H1 (cell line): ENCODE results near the gene SZT2. TPM values are rescaled to one million over a fixed set of nuclear protein-coding genes. Genes with fewer than 3 reads are reported as not detected.

Experiments used
- CBX8 ChIP-seq: fragments of 300-800, 300-1000 bp; sonication (generic); IDR thresholded peaks from 2 replicates; pipeline ENCODE4 v1.7.1; 2016; ENCODE audit warnings: low read depth, low read length, borderline replicate concordance
- CHD2 ChIP-seq: IDR thresholded peaks from 2 replicates; pipeline ENCODE4 v1.6.1; 2012; ENCODE audit warnings: low read length, improper control_type of control experiment
- HDAC6 ChIP-seq: IDR thresholded peaks from one replicate; pipeline ENCODE4 v1.7.1; 2012; ENCODE audit warnings: low read depth, mild to moderate bottlenecking, inconsistent platforms, low read length, moderate library complexity
- KDM5A ChIP-seq: fragments of 200-600 bp; IDR thresholded peaks from 2 replicates; pipeline ENCODE4 v1.7.1; 2012; ENCODE audit warnings: mild to moderate bottlenecking, low read length, inconsistent platforms, mixed read lengths
- MAX ChIP-seq: IDR thresholded peaks from 2 replicates; pipeline ENCODE4 v1.6.1; 2012; ENCODE audit warnings: inconsistent platforms
- NRF1 ChIP-seq: IDR thresholded peaks from 2 replicates; pipeline ENCODE4 v1.6.1; 2011; ENCODE audit warnings: mild to moderate bottlenecking, low read depth, low read length, improper control_type of control experiment
- POU5F1 ChIP-seq: IDR thresholded peaks from 2 replicates; pipeline ENCODE4 v1.6.1; 2011; ENCODE audit warnings: low read depth, mild to moderate bottlenecking, low read length, moderate library complexity
- SIX5 ChIP-seq: IDR thresholded peaks from 2 replicates; pipeline ENCODE4 v1.6.1; 2011; ENCODE audit warnings: mild to moderate bottlenecking, low read depth, low read length
- SP4 ChIP-seq: IDR thresholded peaks from 2 replicates; pipeline ENCODE4 v1.6.1; 2012; ENCODE audit warnings: low read length, inconsistent platforms
- polyA plus RNA-seq, 7 experiments: library from polyadenylated mRNA; depleted of rRNA in 3 of 7; stranded (reverse) in 5 of 7; unstranded in 2 of 7; fragments of >200 nt in 5 of 7; fragments of 200-250 nt in 2 of 7; gene quantifications; 1 replicate in 5 of 7; 2 replicates in 1 of 7; 4 replicates in 1 of 7; pipeline versions ENCODE4 v1.2.1 to v1.2.3, GENCODE V29; 2011 to 2013; ENCODE audit warnings: missing spikeins in 2 of 7, mixed read lengths in 2 of 7
- total RNA-seq: library from RNA; stranded (reverse); fragmentation: NEBNext Ultra II Directional; extraction: Animal tissue kit (Norgen Biotek cat#: 25700); gene quantifications from 2 replicates; pipeline ENCODE4 v1.2.1, GENCODE V29; 2021
- TF ChIP-seq, protein P1 (sequence below): fragments of 300-600 bp; sonication (generic); IDR thresholded peaks from 2 replicates; pipeline ENCODE4 v1.7.1; 2012; ENCODE audit warnings: low read length, moderate library complexity, mild to moderate bottlenecking, inconsistent platforms; ENCODE audit not compliant: insufficient replicate concordance

The SZT2 gene
- total and polyA plus RNA-seq, 2 of the 8 experiments (the other 6 are each of a cell fraction or from before 2014, with no cell fraction given): 4.7 to 12.9 TPM

DNA sequence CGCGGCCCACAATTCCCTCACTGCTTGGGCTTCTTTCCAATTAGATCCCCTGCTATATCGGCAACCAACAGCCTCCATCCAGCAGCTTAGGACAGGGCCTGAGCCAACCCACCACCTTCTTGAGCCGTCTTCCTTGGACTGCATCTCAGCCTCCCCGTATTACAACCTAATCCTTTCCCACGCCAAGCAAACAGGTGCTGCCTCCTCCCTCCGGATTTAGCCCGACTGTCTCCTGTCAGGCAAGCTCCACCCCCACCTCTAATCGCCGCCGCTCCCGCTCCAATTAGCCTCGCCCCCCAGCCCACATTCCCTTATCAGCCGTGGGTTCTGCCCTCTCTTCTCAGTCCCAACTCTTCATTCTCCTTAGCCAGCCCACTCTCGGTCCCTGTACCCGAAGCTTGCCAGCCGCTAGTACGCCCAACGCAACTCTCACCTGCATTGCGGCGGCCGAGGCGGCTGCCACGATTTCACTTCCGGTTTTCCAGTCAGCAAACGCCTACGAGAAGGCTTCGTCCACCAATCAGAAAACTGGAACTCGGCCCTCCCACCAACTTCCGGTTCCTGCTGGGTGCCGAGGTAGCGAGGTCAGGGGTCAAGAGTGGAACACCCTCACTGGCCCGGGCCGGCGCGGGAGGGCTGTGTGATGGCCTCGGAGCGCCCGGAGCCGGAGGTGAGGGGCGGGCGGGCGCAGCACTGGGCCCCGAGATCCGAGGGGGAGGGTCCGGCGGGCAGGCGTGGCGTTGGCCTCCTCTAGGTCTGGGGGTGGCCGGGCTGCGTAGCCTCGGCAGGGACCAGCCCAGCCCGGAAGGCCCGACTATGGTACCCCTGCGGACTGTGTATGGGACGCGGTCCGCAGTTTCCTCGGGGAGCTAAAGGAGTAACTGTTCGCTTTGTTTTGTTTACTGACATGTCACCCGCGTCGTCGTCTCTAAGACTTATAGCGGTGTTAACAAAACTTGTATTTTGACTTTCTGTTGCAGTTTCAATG lies at the start of gene SZT2, which contains the start of gene MED8 (continued):
- TF ChIP-seq, protein P1, sequence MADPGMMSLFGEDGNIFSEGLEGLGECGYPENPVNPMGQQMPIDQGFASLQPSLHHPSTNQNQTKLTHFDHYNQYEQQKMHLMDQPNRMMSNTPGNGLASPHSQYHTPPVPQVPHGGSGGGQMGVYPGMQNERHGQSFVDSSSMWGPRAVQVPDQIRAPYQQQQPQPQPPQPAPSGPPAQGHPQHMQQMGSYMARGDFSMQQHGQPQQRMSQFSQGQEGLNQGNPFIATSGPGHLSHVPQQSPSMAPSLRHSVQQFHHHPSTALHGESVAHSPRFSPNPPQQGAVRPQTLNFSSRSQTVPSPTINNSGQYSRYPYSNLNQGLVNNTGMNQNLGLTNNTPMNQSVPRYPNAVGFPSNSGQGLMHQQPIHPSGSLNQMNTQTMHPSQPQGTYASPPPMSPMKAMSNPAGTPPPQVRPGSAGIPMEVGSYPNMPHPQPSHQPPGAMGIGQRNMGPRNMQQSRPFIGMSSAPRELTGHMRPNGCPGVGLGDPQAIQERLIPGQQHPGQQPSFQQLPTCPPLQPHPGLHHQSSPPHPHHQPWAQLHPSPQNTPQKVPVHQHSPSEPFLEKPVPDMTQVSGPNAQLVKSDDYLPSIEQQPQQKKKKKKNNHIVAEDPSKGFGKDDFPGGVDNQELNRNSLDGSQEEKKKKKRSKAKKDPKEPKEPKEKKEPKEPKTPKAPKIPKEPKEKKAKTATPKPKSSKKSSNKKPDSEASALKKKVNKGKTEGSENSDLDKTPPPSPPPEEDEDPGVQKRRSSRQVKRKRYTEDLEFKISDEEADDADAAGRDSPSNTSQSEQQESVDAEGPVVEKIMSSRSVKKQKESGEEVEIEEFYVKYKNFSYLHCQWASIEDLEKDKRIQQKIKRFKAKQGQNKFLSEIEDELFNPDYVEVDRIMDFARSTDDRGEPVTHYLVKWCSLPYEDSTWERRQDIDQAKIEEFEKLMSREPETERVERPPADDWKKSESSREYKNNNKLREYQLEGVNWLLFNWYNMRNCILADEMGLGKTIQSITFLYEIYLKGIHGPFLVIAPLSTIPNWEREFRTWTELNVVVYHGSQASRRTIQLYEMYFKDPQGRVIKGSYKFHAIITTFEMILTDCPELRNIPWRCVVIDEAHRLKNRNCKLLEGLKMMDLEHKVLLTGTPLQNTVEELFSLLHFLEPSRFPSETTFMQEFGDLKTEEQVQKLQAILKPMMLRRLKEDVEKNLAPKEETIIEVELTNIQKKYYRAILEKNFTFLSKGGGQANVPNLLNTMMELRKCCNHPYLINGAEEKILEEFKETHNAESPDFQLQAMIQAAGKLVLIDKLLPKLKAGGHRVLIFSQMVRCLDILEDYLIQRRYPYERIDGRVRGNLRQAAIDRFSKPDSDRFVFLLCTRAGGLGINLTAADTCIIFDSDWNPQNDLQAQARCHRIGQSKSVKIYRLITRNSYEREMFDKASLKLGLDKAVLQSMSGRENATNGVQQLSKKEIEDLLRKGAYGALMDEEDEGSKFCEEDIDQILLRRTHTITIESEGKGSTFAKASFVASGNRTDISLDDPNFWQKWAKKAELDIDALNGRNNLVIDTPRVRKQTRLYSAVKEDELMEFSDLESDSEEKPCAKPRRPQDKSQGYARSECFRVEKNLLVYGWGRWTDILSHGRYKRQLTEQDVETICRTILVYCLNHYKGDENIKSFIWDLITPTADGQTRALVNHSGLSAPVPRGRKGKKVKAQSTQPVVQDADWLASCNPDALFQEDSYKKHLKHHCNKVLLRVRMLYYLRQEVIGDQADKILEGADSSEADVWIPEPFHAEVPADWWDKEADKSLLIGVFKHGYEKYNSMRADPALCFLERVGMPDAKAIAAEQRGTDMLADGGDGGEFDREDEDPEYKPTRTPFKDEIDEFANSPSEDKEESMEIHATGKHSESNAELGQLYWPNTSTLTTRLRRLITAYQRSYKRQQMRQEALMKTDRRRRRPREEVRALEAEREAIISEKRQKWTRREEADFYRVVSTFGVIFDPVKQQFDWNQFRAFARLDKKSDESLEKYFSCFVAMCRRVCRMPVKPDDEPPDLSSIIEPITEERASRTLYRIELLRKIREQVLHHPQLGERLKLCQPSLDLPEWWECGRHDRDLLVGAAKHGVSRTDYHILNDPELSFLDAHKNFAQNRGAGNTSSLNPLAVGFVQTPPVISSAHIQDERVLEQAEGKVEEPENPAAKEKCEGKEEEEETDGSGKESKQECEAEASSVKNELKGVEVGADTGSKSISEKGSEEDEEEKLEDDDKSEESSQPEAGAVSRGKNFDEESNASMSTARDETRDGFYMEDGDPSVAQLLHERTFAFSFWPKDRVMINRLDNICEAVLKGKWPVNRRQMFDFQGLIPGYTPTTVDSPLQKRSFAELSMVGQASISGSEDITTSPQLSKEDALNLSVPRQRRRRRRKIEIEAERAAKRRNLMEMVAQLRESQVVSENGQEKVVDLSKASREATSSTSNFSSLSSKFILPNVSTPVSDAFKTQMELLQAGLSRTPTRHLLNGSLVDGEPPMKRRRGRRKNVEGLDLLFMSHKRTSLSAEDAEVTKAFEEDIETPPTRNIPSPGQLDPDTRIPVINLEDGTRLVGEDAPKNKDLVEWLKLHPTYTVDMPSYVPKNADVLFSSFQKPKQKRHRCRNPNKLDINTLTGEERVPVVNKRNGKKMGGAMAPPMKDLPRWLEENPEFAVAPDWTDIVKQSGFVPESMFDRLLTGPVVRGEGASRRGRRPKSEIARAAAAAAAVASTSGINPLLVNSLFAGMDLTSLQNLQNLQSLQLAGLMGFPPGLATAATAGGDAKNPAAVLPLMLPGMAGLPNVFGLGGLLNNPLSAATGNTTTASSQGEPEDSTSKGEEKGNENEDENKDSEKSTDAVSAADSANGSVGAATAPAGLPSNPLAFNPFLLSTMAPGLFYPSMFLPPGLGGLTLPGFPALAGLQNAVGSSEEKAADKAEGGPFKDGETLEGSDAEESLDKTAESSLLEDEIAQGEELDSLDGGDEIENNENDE: no peak
- TF ChIP-seq CBX8: no peak
- TF ChIP-seq NRF1: no peak
- TF ChIP-seq HDAC6: no peak
- no peak for TF ChIP-seq SP4
- TF ChIP-seq MAX: peak; percentile 41
- no peak for TF ChIP-seq KDM5A
- peak; percentile 54; the same call in 1 of the 2 replicates for TF ChIP-seq CHD2
- TF ChIP-seq SIX5: no peak
- TF ChIP-seq POU5F1: no peak
